ENCODE results near the gene DICER1. TPM values are rescaled to one million over a fixed set of nuclear protein-coding genes. Genes with fewer than 3 reads are reported as not detected.
"Not testable (repeated sequence)": the region's sequence is repeated elsewhere in the genome, so short reads cannot be mapped to it uniquely, and the experiment has no call there.

DICER1 gene, protein sequence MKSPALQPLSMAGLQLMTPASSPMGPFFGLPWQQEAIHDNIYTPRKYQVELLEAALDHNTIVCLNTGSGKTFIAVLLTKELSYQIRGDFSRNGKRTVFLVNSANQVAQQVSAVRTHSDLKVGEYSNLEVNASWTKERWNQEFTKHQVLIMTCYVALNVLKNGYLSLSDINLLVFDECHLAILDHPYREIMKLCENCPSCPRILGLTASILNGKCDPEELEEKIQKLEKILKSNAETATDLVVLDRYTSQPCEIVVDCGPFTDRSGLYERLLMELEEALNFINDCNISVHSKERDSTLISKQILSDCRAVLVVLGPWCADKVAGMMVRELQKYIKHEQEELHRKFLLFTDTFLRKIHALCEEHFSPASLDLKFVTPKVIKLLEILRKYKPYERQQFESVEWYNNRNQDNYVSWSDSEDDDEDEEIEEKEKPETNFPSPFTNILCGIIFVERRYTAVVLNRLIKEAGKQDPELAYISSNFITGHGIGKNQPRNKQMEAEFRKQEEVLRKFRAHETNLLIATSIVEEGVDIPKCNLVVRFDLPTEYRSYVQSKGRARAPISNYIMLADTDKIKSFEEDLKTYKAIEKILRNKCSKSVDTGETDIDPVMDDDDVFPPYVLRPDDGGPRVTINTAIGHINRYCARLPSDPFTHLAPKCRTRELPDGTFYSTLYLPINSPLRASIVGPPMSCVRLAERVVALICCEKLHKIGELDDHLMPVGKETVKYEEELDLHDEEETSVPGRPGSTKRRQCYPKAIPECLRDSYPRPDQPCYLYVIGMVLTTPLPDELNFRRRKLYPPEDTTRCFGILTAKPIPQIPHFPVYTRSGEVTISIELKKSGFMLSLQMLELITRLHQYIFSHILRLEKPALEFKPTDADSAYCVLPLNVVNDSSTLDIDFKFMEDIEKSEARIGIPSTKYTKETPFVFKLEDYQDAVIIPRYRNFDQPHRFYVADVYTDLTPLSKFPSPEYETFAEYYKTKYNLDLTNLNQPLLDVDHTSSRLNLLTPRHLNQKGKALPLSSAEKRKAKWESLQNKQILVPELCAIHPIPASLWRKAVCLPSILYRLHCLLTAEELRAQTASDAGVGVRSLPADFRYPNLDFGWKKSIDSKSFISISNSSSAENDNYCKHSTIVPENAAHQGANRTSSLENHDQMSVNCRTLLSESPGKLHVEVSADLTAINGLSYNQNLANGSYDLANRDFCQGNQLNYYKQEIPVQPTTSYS (N-terminal part only)
- 49.3 TPM for total RNA-seq

DNA sequence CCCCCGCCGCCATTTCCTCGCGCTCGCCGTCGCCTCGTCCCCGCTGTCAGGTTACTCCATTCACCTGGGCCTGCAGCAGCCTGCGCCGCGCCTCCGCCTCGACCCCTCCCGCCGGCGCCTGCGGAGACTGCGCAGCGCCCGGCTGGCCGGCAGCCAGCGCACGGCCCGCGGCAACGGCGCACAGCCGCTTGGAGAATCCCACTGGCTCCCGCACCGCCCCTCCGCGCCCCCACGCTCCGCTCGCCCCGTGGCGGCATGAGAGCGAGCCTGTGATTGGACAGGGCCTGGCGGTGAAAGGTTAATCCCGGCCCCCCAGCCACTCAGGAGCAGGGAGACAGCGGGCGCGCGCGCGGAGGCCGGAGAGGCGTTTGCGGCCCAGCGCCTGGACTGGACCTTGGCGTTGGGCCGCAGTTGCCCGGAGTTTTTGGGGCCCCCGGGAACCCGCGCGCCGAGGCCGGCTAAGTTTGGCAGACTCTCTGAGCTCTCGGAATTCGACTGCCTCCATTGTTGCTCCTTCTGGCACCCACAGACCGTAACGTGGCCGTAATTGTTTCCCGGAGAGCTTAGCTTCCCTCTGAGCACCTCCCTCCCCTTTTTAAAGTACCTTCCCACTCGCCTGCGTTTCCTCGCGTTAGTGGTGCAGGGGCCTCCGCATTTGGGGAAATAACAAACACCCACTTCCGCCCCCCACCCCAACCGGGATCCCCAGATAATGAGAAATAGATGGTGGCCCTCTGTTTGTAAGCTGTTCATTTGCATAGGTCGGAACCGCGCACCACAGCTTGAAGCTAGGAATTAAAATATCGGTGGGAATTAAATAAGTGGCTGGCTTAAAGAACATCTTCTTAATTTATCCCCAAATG lies at the start of gene DICER1:
Gene DICER1 (minus strand): TSS at position 203 of the 863 bp plus-strand sequence. CDS start 24,071 bp downstream, outside the sequence.
- peak; percentile 98 for DNase-seq (ENCODE audit: low spot score)

DNA sequence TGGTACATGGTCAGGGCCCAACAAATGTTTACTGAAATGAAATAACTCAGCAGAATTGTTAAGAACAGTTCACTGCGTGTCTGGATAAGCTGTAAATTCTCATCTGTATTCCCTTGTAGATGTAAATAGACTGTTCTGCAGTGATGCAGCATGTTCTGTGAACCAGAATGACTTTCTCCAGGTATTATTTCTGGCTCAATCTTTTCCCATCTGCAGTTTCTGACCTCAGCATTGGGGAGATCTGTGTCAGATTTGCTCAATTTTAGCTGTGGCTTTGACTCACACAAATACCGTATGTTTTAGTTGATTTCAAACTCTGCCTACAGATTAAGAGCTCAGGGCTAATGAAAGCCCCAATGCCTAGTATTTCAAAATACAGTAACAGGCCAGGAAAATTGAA lies 49.2 kb upstream of the DICER1 start:
- no peak for DNase-seq (ENCODE audit: low spot score)

DNA sequence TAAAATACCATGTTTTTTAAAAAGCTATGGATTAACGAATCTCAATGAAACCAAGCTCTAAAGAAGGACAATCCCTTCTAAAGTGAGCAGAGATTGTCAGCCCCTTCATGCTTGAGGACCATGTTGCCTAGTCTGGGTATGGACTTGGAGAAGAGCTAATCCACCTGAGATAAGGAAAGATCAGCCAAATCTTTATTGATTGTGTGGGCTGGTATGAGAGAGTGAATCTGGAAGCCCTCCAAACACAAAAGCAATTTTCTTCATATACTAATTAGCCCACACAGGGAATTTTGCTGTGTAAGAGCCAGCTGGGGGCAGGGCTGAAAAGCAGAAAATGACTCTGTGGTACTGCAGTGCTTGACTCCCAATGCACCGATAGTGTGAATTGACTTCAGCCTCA lies 47.4 kb upstream of the DICER1 start:
- no peak for DNase-seq (ENCODE audit: low spot score)

DNA sequence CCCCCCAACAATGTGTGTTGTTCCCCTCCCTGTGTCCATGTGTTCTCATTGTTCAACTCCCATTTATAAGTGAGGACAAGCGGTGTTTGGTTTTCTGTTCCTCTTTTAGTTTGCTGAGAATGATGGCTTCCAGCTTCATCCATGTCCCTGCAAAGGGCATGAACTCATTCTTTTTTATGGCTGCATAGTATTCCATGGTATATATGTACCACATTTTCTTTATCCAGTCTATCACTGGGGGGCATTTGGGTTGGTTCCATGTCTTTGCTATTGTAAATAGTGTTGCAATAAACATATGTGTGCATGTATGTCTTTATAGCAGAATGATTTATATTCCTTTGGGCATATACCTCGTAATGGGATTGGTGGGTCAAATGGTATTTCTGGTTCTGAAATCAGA lies 44.4 kb upstream of the DICER1 start:
- not testable (repeated sequence) for DNase-seq (ENCODE audit: low spot score)

DNA sequence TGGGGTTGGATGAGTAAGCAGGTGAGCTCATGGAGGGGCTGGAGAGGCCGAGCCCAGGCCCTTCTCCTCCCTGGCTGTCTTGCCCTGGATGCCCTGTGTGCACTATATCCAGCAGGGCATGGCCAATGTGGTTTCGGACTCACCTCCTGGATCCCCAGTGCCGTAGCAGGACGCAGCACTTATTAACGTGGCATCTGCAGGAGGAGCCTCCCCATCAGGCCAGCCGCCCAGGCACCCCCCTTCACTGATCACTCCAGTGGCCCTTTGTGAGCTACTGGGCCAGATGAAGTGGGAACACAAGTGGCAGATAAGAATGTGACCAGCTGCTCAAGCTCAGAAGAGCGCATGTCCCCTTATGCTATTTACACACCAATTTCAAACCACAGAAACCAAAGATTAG lies 43.1 kb upstream of the DICER1 start:
- DNase-seq (ENCODE audit: low spot score) = no peak

DNA sequence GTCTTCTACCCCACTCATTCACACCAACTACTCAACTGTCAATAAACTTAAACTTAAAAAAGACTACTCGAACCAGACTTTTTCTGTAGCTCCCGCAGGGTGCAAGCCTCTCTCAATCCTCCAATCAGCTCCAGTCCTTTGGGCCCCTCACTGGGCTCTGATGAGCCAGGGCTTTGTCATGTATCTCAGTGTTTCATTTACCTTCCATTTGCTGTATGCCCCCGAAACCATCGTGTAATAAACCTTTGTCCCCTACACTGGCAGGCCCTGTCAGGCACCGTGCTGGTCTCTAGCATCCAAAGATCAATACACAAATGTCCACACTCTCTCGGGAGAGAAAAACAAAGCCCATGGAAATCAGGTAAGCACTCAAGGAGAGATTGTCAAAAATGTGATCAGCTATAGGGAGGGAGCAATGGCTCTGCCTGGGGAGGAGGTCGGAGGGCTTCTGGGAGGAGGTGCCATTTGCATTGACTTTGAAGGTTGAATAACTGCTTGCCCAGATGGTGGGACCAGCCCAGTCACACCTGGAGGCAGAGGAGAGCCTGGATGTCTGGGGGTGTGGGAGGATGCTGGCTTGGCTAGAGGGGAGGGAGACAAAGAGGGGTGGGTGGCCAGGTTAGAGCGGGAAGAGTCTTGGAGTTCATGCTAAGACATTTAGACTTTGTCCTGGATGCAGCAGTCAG lies 42.1 kb upstream of the DICER1 start:
- no peak for DNase-seq (ENCODE audit: low spot score)

DNA sequence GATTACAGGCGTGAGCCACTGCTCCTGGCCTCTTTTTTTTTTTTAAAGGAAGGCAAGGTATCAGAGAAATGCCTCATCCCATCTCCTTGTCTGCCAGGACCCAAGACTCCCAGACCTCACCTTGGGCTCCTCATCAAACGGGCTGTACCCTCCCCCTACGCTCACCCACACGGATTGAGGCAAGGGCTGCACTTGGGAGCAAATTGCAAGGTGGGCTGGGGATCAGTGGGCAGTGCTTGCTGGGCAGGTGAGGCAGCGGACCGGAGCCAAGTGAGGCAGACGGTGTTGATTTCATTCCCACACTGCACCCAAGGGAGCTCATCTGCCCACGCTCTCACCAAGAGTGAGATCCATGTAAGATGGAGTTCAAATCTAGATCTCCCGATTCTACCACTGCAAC lies 41.0 kb upstream of the DICER1 start:
- DNase-seq (ENCODE audit: low spot score) = no peak

DNA sequence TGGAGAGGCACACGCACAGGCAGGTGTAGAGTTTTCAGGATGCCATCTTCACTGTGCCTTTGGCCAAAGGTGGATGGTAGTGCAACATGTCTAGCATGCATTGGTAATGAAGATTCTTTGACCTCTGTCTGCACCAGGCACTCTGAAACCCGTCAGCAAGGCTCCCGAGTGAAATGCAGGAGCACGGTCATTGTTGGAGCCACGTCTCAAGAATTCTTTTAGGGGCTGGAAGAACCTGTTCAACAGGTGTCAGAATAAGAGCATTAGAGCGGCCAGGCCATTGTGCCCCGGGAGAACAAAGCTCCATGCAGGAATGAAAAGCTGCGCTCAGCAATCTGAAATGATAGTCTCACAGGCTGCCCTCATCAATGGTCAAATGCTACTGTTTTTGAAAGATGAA lies 40.2 kb upstream of the DICER1 start:
- DNase-seq (ENCODE audit: low spot score) = peak; percentile 75

DNA sequence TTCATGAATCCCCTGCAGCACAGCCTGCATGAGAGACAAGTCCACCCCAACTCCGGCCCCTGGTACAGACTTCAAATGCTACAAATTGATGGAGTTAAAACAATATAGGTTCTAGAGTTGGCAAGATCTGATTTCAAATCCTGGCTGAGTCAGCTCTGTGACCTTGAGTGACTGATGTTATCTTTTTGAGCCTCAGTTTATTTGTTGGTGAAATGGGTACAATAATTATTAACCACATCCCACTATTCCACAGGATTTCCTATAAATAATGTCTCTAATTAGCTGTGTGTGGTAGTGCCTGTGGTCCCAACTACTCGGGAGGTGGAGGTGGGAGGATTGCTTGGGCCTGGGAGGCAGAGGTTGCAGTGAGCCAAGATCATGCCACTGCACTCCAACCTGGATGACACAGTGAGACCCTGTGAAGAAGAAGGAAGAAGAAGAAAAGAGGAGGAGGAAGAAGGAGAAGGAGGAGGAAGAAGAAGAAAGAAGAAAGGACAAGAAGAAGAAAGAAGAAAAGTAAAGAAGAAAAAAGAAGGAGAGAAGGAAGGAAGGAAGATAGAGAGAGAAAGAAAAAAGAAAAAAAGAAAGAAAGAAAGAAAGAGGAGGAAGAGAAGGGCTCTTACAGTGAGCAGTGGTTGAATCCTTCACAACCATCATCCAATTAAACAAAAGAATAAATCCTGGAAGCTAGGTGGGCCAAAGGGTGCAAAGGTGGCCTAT lies 39.7 kb upstream of the DICER1 start:
- DNase-seq (ENCODE audit: low spot score) = no peak

DNA sequence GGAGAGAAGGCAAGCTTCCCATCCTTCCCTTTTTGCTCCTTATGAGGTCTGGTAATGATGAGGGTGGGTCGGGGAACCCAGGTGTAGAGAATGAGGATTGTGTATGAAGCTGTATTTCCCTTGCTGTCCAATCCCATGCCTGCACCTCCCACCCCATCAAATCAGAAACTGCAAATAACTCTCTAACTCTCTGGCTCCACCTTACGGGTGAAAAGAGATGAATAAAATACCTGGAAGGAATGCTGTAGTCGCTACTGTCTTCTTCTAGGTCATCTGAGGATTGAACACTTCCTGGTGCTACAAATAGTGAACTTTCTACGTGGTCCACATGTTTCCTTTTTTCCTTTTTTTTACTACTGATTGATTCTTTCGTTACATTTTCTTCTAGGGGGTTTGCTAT lies 38.9 kb upstream of the DICER1 start:
- DNase-seq (ENCODE audit: low spot score) = no peak

DNA sequence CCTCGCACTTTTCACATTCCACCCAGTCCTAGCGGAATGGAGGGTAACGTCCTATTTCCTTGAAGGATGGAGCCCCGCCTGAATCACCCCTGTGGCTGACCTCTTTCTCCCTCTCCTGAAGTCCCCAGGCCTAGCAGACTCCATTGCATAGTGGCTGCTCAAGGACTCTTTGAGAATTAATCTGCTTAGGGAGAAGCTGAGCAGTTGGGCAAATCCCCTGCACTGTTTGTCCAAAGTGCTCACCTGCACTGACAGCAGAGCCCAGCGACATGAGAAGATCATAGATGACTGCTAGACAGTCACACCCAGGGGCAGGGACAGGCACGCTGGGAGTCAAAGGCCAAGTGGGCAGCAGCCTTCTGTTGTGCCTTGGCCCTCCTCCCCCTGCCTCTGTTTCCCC lies 37.7 kb upstream of the DICER1 start:
- DNase-seq (ENCODE audit: low spot score) = no peak

DNA sequence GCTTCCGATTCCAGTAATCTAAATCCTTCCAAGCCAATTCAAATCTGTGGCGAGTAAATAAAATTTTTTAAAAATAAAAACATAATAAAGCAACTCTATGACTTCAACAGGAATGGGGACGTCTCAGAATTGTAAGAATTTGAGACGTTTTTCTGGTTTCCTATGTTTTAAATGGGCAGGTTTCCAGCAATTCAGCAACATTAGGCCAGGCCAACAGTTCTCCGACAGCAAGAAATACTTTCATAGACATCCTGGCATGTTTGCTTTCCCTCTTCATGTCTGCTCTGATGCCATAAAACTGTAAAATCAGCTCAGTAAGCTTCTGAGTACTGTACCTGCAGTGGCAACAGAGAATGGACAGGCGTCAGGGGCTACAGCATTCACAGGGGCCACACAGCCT lies 35.8 kb upstream of the DICER1 start:
- DNase-seq (ENCODE audit: low spot score) = no peak

DNA sequence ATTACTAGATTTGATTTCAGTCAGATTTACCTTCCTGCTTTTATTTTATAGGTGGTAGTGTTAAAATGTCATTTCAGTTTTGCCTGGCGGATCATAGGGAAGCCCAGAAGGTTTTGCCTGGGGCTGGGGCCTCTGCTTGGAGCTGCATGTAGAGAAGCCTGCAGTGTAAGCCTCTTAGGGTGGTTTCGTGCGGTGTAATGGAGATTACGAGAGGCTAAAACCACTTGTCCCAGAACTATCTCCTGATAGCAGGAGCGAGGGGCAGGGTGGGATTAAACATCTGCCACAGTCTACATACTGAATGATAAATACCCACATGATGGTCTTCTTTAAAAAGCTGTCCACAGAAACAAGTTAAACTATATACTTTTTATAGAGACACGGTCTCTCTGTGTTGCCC lies 35.0 kb upstream of the DICER1 start:
- DNase-seq (ENCODE audit: low spot score) = no peak

DNA sequence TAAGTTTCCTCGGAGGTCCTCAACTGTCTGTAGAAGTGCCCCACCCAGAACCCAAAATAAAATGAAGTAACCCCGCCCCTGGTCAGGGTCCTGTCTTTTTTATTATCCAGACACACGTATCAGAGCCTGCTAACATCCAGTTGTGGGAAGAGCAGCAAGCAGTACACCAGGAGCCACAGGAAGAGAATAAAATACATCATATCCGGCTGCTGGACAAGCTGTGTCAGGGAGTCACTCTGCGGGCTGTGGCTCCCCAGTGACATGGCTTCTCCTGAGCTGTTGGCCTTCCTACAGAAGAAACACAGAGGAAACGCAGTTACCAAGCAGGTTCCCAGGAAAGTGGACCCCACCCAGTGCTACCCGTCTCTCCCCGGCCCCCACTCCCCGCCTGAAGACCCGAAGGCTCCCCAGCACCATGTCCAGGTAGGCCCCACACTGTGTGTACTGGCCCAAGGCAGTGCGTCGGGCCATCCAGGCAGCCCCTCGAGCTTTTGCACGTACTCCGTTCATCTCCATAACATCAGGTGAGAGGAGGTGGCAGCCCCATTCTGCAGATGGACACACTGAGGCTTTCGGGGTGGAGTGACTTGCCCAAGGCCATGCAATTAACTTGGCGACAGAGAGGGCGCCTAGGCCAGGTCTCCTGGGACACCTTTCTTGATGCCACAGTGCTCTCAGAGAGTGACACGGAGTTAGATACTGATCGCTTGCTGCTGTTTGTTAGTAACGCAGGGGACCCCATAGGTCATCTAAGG lies 34.3 kb upstream of the DICER1 start:
- DNase-seq (ENCODE audit: low spot score) = no peak

DNA sequence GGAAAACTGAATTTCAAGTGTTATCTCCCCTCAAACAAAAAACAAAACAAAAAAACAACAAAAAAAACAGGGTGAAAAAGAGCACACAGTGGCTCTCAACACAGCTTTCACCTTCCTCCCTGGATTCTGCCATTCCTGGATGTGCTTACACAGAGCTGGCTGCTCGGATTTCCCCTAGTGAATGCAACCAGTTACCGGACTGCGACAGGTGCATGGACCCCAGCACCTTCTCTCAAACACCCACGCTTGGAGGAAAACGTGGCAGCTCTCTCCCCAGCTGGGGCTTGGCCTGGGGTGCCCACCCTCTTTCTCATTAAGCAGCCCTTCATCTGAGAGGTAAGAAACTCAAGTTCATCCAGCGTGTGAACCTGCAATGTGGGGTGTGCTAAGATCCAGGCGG lies 33.5 kb upstream of the DICER1 start:
- no peak for DNase-seq (ENCODE audit: low spot score)

DNA sequence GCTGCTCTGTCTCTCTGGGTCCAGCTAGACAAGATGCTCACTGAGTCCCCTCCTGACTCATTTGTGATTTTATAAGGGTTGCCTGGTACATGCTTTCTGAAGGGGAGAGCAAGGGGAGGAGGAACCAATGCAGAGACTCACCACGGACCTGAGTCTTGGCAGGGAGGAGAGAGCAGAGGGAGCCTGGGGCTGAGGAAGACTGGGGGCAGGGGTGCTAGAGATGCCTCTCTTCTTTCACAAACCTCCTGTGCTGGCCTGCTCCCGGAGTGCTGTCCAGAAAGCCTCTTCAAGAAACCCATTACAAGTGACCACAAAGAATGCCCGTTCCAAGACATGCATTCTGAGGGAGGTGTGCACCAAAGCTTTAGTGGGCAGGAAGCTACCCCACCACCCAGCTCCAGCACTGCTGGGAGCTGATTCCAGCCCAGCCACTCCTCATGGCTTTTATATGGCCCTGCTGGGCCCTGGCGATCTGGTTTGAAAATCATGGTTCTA lies 33.1 kb upstream of the DICER1 start:
- DNase-seq (ENCODE audit: low spot score) = no peak

DNA sequence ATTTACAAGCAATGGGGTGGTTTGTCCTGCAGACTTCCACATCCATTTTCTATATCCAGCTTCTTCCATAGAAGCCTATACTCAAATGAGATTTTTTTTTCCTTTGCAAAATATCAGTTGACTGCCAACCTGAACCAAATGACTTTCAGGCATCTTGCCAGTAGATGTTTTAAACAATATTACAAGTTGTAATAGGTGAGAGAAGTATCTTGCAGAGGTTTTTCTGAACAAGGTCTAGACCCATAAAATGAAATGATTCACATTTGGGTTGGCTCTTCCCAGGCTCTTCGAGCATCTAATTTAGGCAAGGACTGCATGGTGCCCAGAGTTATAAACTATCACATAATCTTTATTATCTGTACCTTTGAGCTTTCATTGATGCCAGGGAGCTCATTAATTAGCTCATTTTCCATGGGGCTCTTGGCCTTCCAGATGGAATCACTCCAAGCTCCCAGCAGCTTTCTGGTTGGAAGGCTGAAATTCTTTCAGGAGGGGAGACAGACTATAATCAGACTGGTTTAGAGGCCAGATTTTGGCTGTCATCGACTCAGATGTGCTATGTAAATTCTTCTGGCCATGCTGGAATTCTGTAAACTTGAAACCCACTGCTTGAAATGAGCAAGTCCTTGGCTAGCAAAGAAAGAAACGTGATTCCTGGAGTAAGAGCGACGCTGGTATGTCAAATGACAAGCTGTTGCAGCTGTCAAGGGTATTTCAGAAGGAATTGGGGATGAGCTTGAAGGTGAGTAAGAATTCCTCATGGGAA lies 32.2 kb upstream of the DICER1 start:
- DNase-seq (ENCODE audit: low spot score) = no peak

DNA sequence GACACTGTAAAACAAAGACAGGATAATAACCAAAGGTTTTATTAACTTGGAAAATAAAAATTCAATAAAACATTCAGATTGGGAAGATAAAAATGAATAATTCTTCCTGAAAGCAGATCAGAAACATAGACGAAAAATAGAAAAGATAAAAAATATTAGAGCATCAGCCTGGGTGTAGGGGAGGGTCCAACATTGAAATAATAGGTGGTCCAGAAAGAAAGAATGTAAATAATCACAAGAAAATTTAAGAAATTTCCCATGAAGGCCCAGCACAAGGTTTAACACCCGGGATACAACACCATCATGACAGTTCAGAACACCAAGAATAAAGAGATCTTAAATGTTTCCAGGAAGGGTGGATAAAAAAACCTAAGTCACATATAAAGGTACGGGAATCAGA lies 31.1 kb upstream of the DICER1 start:
- DNase-seq (ENCODE audit: low spot score) = no peak
